KOPT-K1 (cell line): Measurements from ENCODE around the gene SIRPG.

Experiments used
- H3K27ac ChIP-seq: fragments of 200-600 bp; sonication (generic); 2 replicates; pipeline ENCODE4 v1.5.1; 2016; ENCODE audit warnings: antibody characterized with exemption, mild to moderate bottlenecking, low read depth, low read length; ENCODE audit not compliant: poor library complexity, severe bottlenecking
- H3K36me3 ChIP-seq: fragments of 200-600 bp; sonication (generic); 2 replicates; pipeline ENCODE4 v1.5.1; 2017; ENCODE audit warnings: antibody characterized with exemption, mild to moderate bottlenecking, low read length, moderate library complexity; ENCODE audit not compliant: insufficient read depth
- H3K9me3 ChIP-seq: fragments of 200-600 bp; sonication (generic); 2 replicates; pipeline ENCODE4 v1.5.1; 2017; ENCODE audit warnings: antibody characterized with exemption, low read length, mild to moderate bottlenecking; ENCODE audit not compliant: insufficient read depth, poor library complexity, severe bottlenecking

The SIRPG gene

GRCh38 chr20:1685304-1686052, 27.9 kb upstream of the SIRPG start:
- H3K36me3 ChIP-seq = no peaks in the 10 kb centered on the region
- peaks cover 9% of the 10 kb centered on the region for H3K9me3 ChIP-seq
- no peak overlapping the region for H3K27ac ChIP-seq

- Histone ChIP-seq H3K9me3 (peaks cover 9% of the 10 kb centered on the region), H3K27ac (no peak overlapping the region), H3K36me3 (no peaks in the 10 kb centered on the region)
These were observed 27.3 kb upstream of the SIRPG start for GRCh38 chr20:1684872-1685271.

GRCh38 chr20:1676650-1677049, 19.1 kb upstream of the SIRPG start:
- no peak overlapping the region for H3K27ac ChIP-seq
- H3K9me3 ChIP-seq = no peaks in the 10 kb centered on the region
- no peaks in the 10 kb centered on the region for H3K36me3 ChIP-seq

DNA sequence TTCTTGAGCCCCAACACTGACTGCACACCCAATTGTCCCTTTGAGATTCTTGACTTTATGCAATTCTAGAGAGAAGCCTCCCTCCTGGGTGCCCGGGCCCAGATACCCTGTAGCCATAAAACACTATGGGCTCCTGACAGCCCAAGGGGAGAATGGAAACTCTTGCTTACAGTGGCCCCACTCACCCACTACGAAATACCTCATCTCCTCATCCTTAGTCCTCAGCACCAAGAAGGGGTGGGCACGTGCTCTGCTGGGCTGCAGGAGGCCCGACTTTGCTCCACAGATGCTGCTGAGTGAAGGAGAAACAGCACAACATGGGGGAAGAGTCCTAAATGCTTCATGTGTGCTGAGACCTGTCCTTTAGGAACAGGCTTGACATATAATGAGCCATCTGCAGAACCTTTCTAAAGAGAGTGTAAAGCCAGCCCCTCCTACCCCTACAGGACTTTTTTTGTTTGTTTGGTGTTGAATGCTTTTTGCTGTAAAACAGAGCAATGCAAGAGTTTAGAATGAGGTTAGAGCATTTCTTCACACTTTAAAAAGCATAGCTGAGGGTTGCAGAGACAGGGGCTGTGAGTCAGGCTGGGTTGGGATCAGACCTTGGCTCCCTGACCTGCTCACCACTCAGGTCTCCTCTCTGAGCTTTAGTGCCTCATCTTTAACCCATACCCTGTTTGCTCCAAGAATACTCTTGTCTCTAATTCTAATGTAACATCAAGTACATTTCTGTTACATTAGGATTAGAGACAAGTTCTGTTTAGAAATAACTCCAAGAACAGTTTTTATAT, 17.6 kb upstream of the SIRPG start:
- H3K9me3 ChIP-seq = peaks cover 12% of the 10 kb centered on the region
- no peak overlapping the region for H3K27ac ChIP-seq
- H3K36me3 ChIP-seq = no peaks in the 10 kb centered on the region

DNA sequence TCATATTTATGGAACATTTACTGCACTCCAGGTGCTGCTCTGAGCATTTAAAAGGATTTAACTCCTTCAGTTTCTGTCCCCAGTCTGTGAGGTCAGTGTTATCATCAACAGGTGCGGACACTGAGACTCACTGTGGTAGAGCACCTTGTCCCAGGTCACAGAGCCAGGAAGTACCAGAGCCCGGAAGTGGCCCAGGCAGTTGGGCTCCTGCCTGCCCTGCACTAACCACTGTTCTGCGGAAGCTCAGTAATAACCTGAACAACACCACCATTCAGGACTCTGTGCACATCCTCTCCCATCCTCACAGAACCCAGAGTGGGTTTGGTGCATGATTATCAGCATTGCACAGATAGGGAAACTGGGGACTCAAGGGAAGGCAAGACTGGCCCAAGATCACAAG, 16.8 kb upstream of the SIRPG start:
- Histone ChIP-seq H3K9me3 (peaks cover 12% of the 10 kb centered on the region), H3K27ac (no peak overlapping the region), H3K36me3 (no peaks in the 10 kb centered on the region)

DNA sequence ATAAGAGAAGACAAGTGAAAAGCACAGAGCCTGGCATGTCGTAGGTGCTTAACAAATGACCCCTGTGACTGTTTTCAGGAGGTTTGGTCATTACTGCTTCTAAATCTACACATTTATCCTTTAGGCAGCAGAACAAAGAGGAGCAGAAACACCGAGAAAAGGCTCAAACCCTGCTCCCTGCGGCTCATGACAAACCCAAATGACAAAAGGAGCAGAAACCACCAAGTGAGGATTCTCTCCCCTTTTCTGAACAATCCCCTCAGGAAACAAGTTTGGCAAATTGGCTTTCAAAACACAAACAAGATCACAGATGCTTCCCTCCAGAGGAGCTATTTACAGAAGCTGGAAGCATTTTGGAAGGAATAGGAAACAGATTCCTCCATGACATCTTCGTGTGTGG, 15.8 kb upstream of the SIRPG start:
- peaks cover 12% of the 10 kb centered on the region for H3K9me3 ChIP-seq
- no peak overlapping the region for H3K27ac ChIP-seq

DNA sequence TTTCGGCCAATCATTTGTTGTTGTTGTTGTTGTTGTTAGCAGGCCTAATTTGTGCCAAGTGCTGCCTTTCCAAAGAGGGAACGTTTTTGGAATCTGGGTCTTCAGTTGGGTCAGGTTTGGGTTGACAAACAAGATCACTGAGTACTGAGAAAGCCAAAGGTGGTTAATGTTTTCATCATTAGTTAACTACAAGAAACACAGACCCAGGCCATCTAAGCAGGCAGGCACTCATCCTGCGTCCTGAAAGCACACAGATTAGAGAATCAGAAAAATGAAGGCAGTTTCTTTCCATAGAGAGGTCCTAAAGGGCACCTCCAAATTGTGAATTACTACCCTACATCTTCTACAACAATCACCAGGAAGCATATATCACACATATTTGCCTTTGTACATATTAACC, 15.1 kb upstream of the SIRPG start:
- H3K27ac ChIP-seq = no peak overlapping the region
- H3K9me3 ChIP-seq = peaks cover 12% of the 10 kb centered on the region
- no peaks in the 10 kb centered on the region for H3K36me3 ChIP-seq

More for the DNA sequence above, 15.8 kb upstream of the SIRPG start:
- no peaks in the 10 kb centered on the region for H3K36me3 ChIP-seq

DNA sequence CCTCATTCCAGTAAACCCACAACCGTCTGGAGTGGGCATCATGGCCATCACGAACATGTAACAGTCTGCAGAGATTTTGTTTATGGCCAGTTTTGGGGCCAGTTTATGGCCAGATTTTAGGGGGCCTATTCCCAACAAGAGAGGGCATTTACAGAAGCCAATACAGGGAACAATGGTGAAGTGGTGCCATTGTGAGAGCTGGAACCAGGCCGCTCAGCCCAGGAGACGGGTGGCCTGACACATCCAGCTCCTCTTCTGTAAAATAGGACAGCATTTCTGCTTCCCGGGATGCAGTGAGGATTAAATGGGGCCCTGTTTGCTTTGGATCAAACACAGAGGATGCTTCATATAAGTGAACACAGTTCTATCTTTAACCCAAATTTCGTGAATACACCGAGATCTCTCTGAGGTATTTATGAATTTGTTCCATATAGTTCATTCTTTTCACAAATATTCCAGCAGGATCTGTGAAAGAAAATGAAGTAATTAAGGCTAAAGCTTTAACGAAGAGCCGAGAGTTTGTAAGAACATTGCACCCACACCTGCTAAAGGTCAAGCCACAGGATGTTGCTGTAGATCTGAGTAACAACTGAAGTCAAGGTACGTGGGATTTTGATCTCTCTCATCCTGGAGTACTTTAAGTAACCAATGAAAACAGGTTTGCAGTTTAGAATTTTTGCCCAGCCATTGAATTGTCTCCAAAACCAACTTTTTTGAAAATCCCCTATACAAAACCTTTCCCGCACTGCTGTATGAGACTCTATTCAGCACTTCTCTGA, 14.5 kb upstream of the SIRPG start:
- no peaks in the 10 kb centered on the region for H3K36me3 ChIP-seq
- H3K27ac ChIP-seq = no peak overlapping the region

GRCh38 chr20:1669304-1669703, 11.7 kb upstream of the SIRPG start:
- H3K9me3 ChIP-seq = peaks cover 12% of the 10 kb centered on the region
- H3K27ac ChIP-seq = no peak overlapping the region
- no peaks in the 10 kb centered on the region for H3K36me3 ChIP-seq

More for the DNA sequence above, 14.5 kb upstream of the SIRPG start:
- H3K9me3 ChIP-seq = peaks cover 12% of the 10 kb centered on the region

DNA sequence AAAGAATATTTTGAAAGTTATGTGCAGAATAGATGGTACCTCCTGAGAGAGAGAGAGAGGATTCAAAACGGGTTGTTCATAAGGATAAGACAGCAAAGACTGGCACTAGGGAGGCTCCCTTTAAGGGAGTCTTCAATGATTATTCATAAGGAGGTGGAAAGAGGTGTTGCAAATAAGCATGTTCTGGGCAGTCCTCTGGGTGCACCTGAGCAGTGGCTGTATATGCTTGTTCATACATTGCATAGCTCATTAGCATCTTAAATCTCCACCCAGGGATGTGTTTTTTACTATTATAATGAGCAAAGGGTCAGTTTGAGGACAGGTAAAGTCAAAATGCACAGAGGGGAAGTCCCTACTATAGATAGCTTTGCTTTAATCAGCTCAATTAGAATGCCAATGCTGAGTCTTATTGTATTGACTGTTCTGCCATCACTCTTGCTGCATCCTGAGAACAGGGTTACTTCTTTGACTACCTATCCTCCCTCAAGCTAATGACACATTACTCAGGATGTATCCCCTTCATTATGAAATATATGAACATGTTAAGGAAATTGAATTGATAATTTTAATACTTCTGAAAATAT, 10.0 kb upstream of the SIRPG start:
- Histone ChIP-seq H3K36me3 (no peaks in the 10 kb centered on the region), H3K27ac (no peak overlapping the region), H3K9me3 (peaks cover 12% of the 10 kb centered on the region)

GRCh38 chr20:1666802-1667201, 9.2 kb upstream of the SIRPG start:
- H3K27ac ChIP-seq = no peak overlapping the region
- peaks cover 12% of the 10 kb centered on the region for H3K9me3 ChIP-seq
- H3K36me3 ChIP-seq = no peaks in the 10 kb centered on the region

DNA sequence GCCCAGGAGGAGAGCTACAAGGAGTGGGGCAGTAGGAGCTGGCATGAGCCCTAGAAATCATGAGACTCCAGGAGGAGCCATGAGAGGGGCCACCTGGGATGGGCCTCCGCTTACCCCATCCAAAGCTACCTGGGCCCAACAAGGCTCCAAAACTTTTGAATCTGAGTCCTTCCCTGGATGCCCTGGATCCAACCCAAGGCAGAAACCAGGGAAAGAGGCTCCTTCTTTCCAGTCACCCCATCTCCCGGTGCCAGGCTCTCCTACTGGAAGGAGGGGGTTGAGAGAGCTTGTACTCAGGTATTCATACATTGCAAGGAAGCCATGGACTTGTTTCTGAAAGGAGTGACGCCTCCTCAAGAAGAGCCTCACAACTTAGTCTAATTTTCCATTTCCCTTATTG, 7.8 kb upstream of the SIRPG start:
- Histone ChIP-seq H3K36me3 (no peaks in the 10 kb centered on the region), H3K27ac (peak overlapping the region; percentile 76), H3K9me3 (peaks cover 2% of the 10 kb centered on the region)

GRCh38 chr20:1664911-1665310, 7.3 kb upstream of the SIRPG start:
- Histone ChIP-seq H3K36me3 (no peaks in the 10 kb centered on the region), H3K27ac (peak overlapping the region; percentile 76), H3K9me3 (no peaks in the 10 kb centered on the region)

- no peaks in the 10 kb centered on the region for H3K36me3 ChIP-seq
- peak overlapping the region; percentile 76 for H3K27ac ChIP-seq
- H3K9me3 ChIP-seq = no peaks in the 10 kb centered on the region
These were observed 6.3 kb upstream of the SIRPG start for GRCh38 chr20:1663917-1664316.
